GM12892 (cell line): Measurements from ENCODE around the gene POU2F2.

ENCODE experiments used
- POLR2AphosphoS5 ChIP-seq: IDR thresholded peaks from 2 replicates; pipeline ENCODE4 v1.6.1; 2011; ENCODE audit warnings: low read depth, low read length, control low read depth
- TAF1 ChIP-seq: IDR thresholded peaks from 2 replicates; pipeline ENCODE4 v1.6.1; 2011; ENCODE audit warnings: low read depth, mild to moderate bottlenecking, control low read depth, low read length, borderline replicate concordance

- no peak for TF ChIP-seq POLR2AphosphoS5
- TF ChIP-seq TAF1, result no peak
These were observed 18.7 kb upstream of the POU2F2 start for GRCh38 chr19:42150911-42151361.
